ENCODE measurements around the gene GAMT. TPM values are rescaled to one million over a fixed set of nuclear protein-coding genes. Genes with fewer than 3 reads are reported as not detected.

Gene GAMT
- total and polyA plus RNA-seq, 2 donors (not counting 3 experiments of a cell fraction or from before 2014, with no cell fraction given), result 22.1 to 36.9 TPM

DNA sequence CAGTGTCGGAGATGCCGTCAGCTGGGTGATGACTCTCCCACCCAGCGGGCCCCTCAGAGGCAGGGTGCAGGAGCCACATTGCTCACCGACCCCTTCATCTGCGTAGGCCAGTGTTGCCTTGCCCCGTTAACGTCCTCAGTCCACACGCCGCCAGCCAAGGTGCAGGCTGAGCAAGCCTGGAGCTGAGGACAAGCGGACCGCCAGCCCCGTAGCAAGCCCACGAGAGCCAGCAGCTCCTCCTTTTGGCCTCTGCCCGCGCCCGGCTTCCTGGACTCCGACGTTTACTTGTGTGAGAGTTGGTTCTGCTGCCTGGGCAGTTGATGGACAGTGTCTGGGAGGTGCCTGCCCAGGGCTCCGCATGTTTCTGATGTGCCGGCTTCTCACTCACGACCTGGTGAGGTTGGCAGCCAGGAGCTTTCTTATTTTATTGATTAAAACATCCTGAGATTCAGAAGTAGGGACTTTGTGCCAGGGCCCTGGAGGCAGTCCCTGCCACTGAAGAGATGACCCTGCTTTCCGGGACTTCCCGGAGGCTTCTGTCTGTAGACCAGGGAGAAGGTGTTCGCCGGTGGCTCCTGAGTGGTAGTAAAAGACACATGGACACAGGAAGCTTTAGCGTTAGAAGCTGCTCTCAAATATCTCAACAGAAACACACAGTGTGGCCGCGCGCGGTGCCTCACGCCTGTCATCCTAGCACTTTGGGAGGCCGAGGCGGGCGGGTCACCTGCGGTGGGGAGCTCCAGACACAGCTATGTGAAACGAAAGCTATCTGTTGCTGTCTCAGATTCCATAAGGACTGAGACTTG is 11.9 kb upstream of the GAMT start:
- Histone ChIP-seq H4K20me1 (replicated peaks; ENCODE audit: control insufficient read depth, extremely low read depth, insufficient read depth, low read length) (no peaks in the 10 kb centered on the region), H3K4me3 (replicated peaks in 1 of 3; ENCODE audit: insufficient read depth in 1 of 3, low read depth in 1 of 3, low read length in 3 of 3) (no peak overlapping the region), H3K27ac (ENCODE audit: insufficient read depth, low read depth, low read length) (no peak overlapping the region), H3K9ac (replicated peaks; ENCODE audit: extremely low read depth, insufficient read depth, low read length) (no peak overlapping the region), H3K4me2 (ENCODE audit: insufficient read depth, low read length) (no peak overlapping the region), H2AFZ (ENCODE audit: low read depth, low read length) (no peak overlapping the region), H3K27me3 (ENCODE audit: control insufficient read depth in 2 of 2, insufficient read depth in 2 of 2, low read length in 2 of 2) (no peaks in the 10 kb centered on the region), H3K9me3 (replicated peaks; ENCODE audit: control insufficient read depth, insufficient read depth, low read length) (no peaks in the 10 kb centered on the region), H3K4me1 (ENCODE audit: control insufficient read depth, extremely low read depth, insufficient read depth, low read length) (peaks cover 39% of the 10 kb centered on the region), H3K79me2 (ENCODE audit: control insufficient read depth, insufficient read depth, low read length) (peaks cover 96% of the 10 kb centered on the region), H3K9me1 (replicated peaks; ENCODE audit: control insufficient read depth, extremely low read depth, insufficient read depth, low read length) (no peaks in the 10 kb centered on the region), H3K36me3 (ENCODE audit: control insufficient read depth in 2 of 2, extremely low read depth in 1 of 2, insufficient read depth in 2 of 2, low read length in 2 of 2) (peaks cover 0 to 17% of the 10 kb centered on the region in 2 experiments)
- no peak for DNase-seq (ENCODE audit: low read depth, low spot score)
- FAIRE-seq, result no peak
- POLR2A ChIA-PET, result no interaction called here
- CTCF ChIA-PET, result interaction anchor here (0.6 to 1.4 kb wide), 5 partner anchors 9 to 169 kb away, joined by 3 to 5 read pairs (median 3); no protein-coding TSS in a partner anchor
- TF ChIP-seq, protein P1, sequence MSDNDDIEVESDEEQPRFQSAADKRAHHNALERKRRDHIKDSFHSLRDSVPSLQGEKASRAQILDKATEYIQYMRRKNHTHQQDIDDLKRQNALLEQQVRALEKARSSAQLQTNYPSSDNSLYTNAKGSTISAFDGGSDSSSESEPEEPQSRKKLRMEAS (IDR thresholded peaks at IDR 0.05; ENCODE audit: insufficient read depth, insufficient read length), result no peak
- TF ChIP-seq POLR2A (IDR thresholded peaks at IDR 0.05; ENCODE audit: low read depth, low read length), result no peak
- TF ChIP-seq GATA2 (IDR thresholded peaks at IDR 0.05; ENCODE audit: insufficient read depth, insufficient read length, low read depth, low read length), result no peak
- TF ChIP-seq EZH2 (IDR thresholded peaks at IDR 0.05; ENCODE audit: borderline replicate concordance, low read depth, low read length, severe bottlenecking), result no peak
- TF ChIP-seq, protein P2, sequence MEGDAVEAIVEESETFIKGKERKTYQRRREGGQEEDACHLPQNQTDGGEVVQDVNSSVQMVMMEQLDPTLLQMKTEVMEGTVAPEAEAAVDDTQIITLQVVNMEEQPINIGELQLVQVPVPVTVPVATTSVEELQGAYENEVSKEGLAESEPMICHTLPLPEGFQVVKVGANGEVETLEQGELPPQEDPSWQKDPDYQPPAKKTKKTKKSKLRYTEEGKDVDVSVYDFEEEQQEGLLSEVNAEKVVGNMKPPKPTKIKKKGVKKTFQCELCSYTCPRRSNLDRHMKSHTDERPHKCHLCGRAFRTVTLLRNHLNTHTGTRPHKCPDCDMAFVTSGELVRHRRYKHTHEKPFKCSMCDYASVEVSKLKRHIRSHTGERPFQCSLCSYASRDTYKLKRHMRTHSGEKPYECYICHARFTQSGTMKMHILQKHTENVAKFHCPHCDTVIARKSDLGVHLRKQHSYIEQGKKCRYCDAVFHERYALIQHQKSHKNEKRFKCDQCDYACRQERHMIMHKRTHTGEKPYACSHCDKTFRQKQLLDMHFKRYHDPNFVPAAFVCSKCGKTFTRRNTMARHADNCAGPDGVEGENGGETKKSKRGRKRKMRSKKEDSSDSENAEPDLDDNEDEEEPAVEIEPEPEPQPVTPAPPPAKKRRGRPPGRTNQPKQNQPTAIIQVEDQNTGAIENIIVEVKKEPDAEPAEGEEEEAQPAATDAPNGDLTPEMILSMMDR (IDR thresholded peaks at IDR 0.05; ENCODE audit: extremely low read depth in 1 of 2, insufficient read depth in 1 of 2, low read depth in 1 of 2, low read length in 2 of 2), result no peak
- TF ChIP-seq POLR2AphosphoS5 (IDR thresholded peaks at IDR 0.05; ENCODE audit: insufficient read depth, low read depth, low read length), result no peak
- no peak for TF ChIP-seq JUN (IDR thresholded peaks at IDR 0.05; ENCODE audit: borderline replicate concordance, insufficient read depth, insufficient read length, low read depth)
- no peak for TF ChIP-seq MYC (IDR thresholded peaks at IDR 0.05; ENCODE audit: low read depth, low read length)
- no peak for TF ChIP-seq FOS (IDR thresholded peaks at IDR 0.05; ENCODE audit: borderline replicate concordance, insufficient read depth, low read length)
- intact Hi-C loops (cut with micrococcal nuclease), result no loop called here
- dilution Hi-C loops (cut with MboI; ENCODE audit: extremely low pct_ligation_motif_present, low sequenced_read_pairs), result no loop called here
- BruUV-seq (replicated peaks), result no TSS peak
